GM12878 (cell line): ENCODE data around the gene SNED1. TPM values are rescaled to one million over a fixed set of nuclear protein-coding genes. Genes with fewer than 3 reads are reported as not detected.

Source experiments
- CBX5 ChIP-seq: sonication (generic); IDR thresholded peaks from 2 replicates; pipeline ENCODE4 v1.6.1; 2016; ENCODE audit warnings: low read depth, moderate library complexity, mild to moderate bottlenecking, inconsistent platforms
- CREM ChIP-seq: IDR thresholded peaks from 2 replicates; pipeline ENCODE4 v1.6.1; 2014; ENCODE audit warnings: antibody characterized with exemption, low read depth
- EED ChIP-seq: sonication (generic); IDR thresholded peaks from 2 replicates; pipeline ENCODE4 v1.6.1; 2016; ENCODE audit warnings: antibody characterized with exemption, low read depth
- GATAD2B ChIP-seq: fragments of 450-650 bp; conservative IDR thresholded peaks from 2 replicates; pipeline ENCODE4 v1.6.1; 2017; ENCODE audit warnings: low read depth, mild to moderate bottlenecking, moderate library complexity
- HCFC1 ChIP-seq: fragments of 150-350 bp; IDR thresholded peaks from 2 replicates; pipeline ENCODE4 v1.6.1; 2014; ENCODE audit warnings: low read length
- HSF1 ChIP-seq: fragments of 150-350 bp; IDR thresholded peaks from 2 replicates; pipeline ENCODE4 v1.6.1; 2014; ENCODE audit warnings: mild to moderate bottlenecking, low read depth, low read length
- IKZF2 ChIP-seq, 2 experiments: fragments of 450-650 bp; IDR thresholded peaks; 2 replicates each; pipeline ENCODE4 v1.6.1; 2017; ENCODE audit warnings: mild to moderate bottlenecking in 2 of 2, moderate library complexity in 2 of 2
- IRF4 ChIP-seq: IDR thresholded peaks from 2 replicates; pipeline ENCODE4 v1.6.1; 2011; ENCODE audit warnings: low read depth, low read length
- IRF5 ChIP-seq: fragments of 450-650 bp; IDR thresholded peaks from 2 replicates; pipeline ENCODE4 v1.6.1; 2017; ENCODE audit warnings: borderline replicate concordance
- NFYB ChIP-seq: IDR thresholded peaks from 2 replicates; pipeline ENCODE4 v1.6.1; 2011; ENCODE audit warnings: low read depth, mild to moderate bottlenecking, low read length, improper control_type of control experiment, moderate library complexity; ENCODE audit not compliant: insufficient read depth
- NR2C2 ChIP-seq: IDR thresholded peaks from 2 replicates; pipeline ENCODE4 v1.6.1; 2011; ENCODE audit warnings: borderline replicate concordance, low read depth; ENCODE audit not compliant: control insufficient read depth, insufficient read length
- PML ChIP-seq: IDR thresholded peaks from 2 replicates; pipeline ENCODE4 v1.6.1; 2012; ENCODE audit warnings: low read length, inconsistent platforms
- RCOR1 ChIP-seq: conservative IDR thresholded peaks from 2 replicates; pipeline ENCODE4 v1.6.1; 2012; ENCODE audit warnings: low read depth, low read length, improper control_type of control experiment
- RFX5 ChIP-seq: IDR thresholded peaks from 2 replicates; pipeline ENCODE4 v1.6.1; 2011; ENCODE audit warnings: low read depth, low read length, improper control_type of control experiment
- SMAD1 ChIP-seq: fragments of 450-650 bp; IDR thresholded peaks from 2 replicates; pipeline ENCODE4 v1.6.1; 2018; ENCODE audit warnings: mild to moderate bottlenecking, low read depth; ENCODE audit not compliant: partially characterized antibody
- STAT3 ChIP-seq: IDR thresholded peaks from 2 replicates; pipeline ENCODE4 v1.6.1; 2011; ENCODE audit warnings: low read depth, low read length, improper control_type of control experiment
- WRNIP1 ChIP-seq: IDR thresholded peaks from 2 replicates; pipeline ENCODE4 v1.6.1; 2011; ENCODE audit warnings: low read depth, low read length, improper control_type of control experiment, borderline replicate concordance
- YBX1 ChIP-seq: fragments of 450-650 bp; IDR thresholded peaks from 2 replicates; pipeline ENCODE4 v1.6.1; 2016; ENCODE audit warnings: antibody characterized with exemption
- ZBED1 ChIP-seq: IDR thresholded peaks from 2 replicates; pipeline ENCODE4 v1.6.1; 2016; ENCODE audit warnings: borderline replicate concordance
- ZSCAN29 ChIP-seq: fragments of 450-650 bp; IDR thresholded peaks from 2 replicates; pipeline ENCODE4 v1.6.1; 2017; ENCODE audit warnings: mild to moderate bottlenecking, moderate library complexity
- polyA plus RNA-seq, 11 experiments: library from polyadenylated mRNA; depleted of rRNA in 4 of 11; unstranded in 6 of 11; stranded (reverse) in 5 of 11; fragments of >200 nt; fragmentation: Nextera tagmentation in 4 of 11; fragmentation: Illumina TruSeq in 1 of 11; extraction: Ambion mirVana in 4 of 11; extraction: Trizol in 1 of 11; gene quantifications; 1 replicate in 1 of 11; 2 replicates in 10 of 11; pipeline versions ENCODE4 v1.2.1 to v1.2.3, GENCODE V29; 2011 to 2016; ENCODE audit warnings: inconsistent platforms in 2 of 11, missing spikeins in 2 of 11, low read depth in 1 of 11
- total RNA-seq, 4 experiments: library from RNA; depleted of rRNA in 3 of 4; stranded (reverse); fragments of >200 nt in 3 of 4; fragmentation: Illumina TruSeq in 1 of 4; extraction: Trizol in 1 of 4; gene quantifications; 2 replicates each; pipeline versions ENCODE4 v1.2.1 to v1.2.3, GENCODE V29; 2013 to 2021
- TF ChIP-seq, protein P1 (sequence below): IDR thresholded peaks from 2 replicates; pipeline ENCODE4 v1.6.1; 2012; ENCODE audit warnings: low read depth, low read length, improper control_type of control experiment
- TF ChIP-seq, protein P2 (sequence below): fragments of 450-650 bp; IDR thresholded peaks from 2 replicates; pipeline ENCODE4 v1.6.1; 2017; ENCODE audit warnings: antibody characterized with exemption, mild to moderate bottlenecking, moderate library complexity
- TF ChIP-seq, protein P3 (sequence below): fragments of 450-650 bp; IDR thresholded peaks from 2 replicates; pipeline ENCODE4 v1.6.1; 2016; ENCODE audit warnings: mild to moderate bottlenecking
- TF ChIP-seq, protein P4 (sequence below): IDR thresholded peaks from 2 replicates; pipeline ENCODE4 v1.6.1; 2011; ENCODE audit warnings: low read depth, low read length, improper control_type of control experiment, borderline replicate concordance

The SNED1 gene
- total and polyA plus RNA-seq, 10 of the 15 experiments (the other 5 are each of a cell fraction or from before 2014, with no cell fraction given) = 0.05 to 8.4 (median 3.0) TPM

- no peak for TF ChIP-seq HSF1
- 0 out of 2 replicates have a peak, but pooled peaks have one; percentile 13 for TF ChIP-seq HCFC1
- TF ChIP-seq YBX1 = no peak
- TF ChIP-seq IRF4 = peak; percentile 53
- TF ChIP-seq IRF5 = no peak
- 0 out of 2 replicates have a peak, but pooled peaks have one; percentile 36 for TF ChIP-seq WRNIP1
- no peak for TF ChIP-seq RFX5
- TF ChIP-seq RCOR1 = 0 out of 2 replicates have a peak, but pooled peaks have one; percentile 35
- TF ChIP-seq, protein P1, sequence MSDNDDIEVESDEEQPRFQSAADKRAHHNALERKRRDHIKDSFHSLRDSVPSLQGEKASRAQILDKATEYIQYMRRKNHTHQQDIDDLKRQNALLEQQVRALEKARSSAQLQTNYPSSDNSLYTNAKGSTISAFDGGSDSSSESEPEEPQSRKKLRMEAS = no peak
- no peak for TF ChIP-seq SMAD1
- TF ChIP-seq ZBED1 = no peak
- TF ChIP-seq PML = 0 out of 2 replicates have a peak, but pooled peaks have one; percentile 43
- no peak for TF ChIP-seq NR2C2
- TF ChIP-seq, protein P2, sequence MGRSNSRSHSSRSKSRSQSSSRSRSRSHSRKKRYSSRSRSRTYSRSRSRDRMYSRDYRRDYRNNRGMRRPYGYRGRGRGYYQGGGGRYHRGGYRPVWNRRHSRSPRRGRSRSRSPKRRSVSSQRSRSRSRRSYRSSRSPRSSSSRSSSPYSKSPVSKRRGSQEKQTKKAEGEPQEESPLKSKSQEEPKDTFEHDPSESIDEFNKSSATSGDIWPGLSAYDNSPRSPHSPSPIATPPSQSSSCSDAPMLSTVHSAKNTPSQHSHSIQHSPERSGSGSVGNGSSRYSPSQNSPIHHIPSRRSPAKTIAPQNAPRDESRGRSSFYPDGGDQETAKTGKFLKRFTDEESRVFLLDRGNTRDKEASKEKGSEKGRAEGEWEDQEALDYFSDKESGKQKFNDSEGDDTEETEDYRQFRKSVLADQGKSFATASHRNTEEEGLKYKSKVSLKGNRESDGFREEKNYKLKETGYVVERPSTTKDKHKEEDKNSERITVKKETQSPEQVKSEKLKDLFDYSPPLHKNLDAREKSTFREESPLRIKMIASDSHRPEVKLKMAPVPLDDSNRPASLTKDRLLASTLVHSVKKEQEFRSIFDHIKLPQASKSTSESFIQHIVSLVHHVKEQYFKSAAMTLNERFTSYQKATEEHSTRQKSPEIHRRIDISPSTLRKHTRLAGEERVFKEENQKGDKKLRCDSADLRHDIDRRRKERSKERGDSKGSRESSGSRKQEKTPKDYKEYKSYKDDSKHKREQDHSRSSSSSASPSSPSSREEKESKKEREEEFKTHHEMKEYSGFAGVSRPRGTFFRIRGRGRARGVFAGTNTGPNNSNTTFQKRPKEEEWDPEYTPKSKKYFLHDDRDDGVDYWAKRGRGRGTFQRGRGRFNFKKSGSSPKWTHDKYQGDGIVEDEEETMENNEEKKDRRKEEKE = no peak
- no peak; the same call in 1 of the 2 replicates for TF ChIP-seq GATAD2B
- peak; percentile 52; the same call in 1 of the 2 replicates for TF ChIP-seq EED
- TF ChIP-seq IKZF2 (IDR thresholded peaks at IDR 0.05) = peak; percentile 74 to 79; a peak in 3 of 4 replicates
- TF ChIP-seq, protein P3, sequence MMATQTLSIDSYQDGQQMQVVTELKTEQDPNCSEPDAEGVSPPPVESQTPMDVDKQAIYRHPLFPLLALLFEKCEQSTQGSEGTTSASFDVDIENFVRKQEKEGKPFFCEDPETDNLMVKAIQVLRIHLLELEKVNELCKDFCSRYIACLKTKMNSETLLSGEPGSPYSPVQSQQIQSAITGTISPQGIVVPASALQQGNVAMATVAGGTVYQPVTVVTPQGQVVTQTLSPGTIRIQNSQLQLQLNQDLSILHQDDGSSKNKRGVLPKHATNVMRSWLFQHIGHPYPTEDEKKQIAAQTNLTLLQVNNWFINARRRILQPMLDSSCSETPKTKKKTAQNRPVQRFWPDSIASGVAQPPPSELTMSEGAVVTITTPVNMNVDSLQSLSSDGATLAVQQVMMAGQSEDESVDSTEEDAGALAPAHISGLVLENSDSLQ = peak; percentile 95
- TF ChIP-seq NFYB = peak; percentile 36; the same call in 1 of the 2 replicates
- TF ChIP-seq, protein P4, sequence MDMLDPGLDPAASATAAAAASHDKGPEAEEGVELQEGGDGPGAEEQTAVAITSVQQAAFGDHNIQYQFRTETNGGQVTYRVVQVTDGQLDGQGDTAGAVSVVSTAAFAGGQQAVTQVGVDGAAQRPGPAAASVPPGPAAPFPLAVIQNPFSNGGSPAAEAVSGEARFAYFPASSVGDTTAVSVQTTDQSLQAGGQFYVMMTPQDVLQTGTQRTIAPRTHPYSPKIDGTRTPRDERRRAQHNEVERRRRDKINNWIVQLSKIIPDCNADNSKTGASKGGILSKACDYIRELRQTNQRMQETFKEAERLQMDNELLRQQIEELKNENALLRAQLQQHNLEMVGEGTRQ = no peak; the same call in 1 of the 2 replicates
- TF ChIP-seq STAT3 = no peak
- peak; percentile 84 for TF ChIP-seq CREM
- TF ChIP-seq CBX5 = no peak
- TF ChIP-seq ZSCAN29 = no peak
Observed at GRCh38 chr2:241041589-241042158, 43.3 kb downstream of the SNED1 start (continued).
